Measurements from ENCODE around the gene AGGF1. TPM values are rescaled to one million over a fixed set of nuclear protein-coding genes. Genes with fewer than 3 reads are reported as not detected.

The AGGF1 gene
- polyA plus RNA-seq (2011; rRNA removed) (13.4 and 22.8 TPM in 2 replicates), polyA minus RNA-seq (2011; rRNA and poly(A)+ RNA removed) (10.8 and 14.6 TPM in 2 replicates)

- POLR2A ChIA-PET, result interaction anchor here (0.8 to 1.5 kb wide), 5 partner anchors 12 to 462 kb away, joined by 3 to 7 read pairs (median 3); partner anchors contain the start of genes WDR41 and ZBED3
- peak; percentile 77 for DNase-seq (ENCODE audit: low read depth, low spot score)
- Histone ChIP-seq H3K27me3 (ENCODE audit: control insufficient read depth, insufficient read depth, low read length) (peaks cover 6% of the 10 kb centered on the region), H3K27ac (ENCODE audit: low read depth, low read length) (peak within 1 kb of the TSS; percentile 87), H3K9me3 (ENCODE audit: control insufficient read depth, insufficient read depth, low read length) (no peaks in the 10 kb centered on the region), H3K4me3 (ENCODE audit: low read depth, low read length) (peak within 1 kb of the TSS; percentile 92)
- TF ChIP-seq CTCF (IDR thresholded peaks at IDR 0.05; ENCODE audit: low read depth, low read length), result no peak
- CTCF ChIA-PET, result interaction anchor here (0.7 to 2.1 kb wide), 8 partner anchors 9 to 464 kb away, joined by 3 to 8 read pairs (median 4); no protein-coding TSS in a partner anchor
Measured at GRCh38 chr5:77030097-77031071, at the start of gene AGGF1. Gene AGGF1 (plus strand): TSS chr5:77030404. CDS start chr5:77030767, 363 bp downstream.

GRCh38 chr5:76980518-76981144, 49.6 kb upstream of the AGGF1 start:
- Histone ChIP-seq H3K4me3 (ENCODE audit: low read depth, low read length) (no peak overlapping the region), H3K27me3 (ENCODE audit: control insufficient read depth, insufficient read depth, low read length) (peaks cover 3% of the 10 kb centered on the region), H3K9me3 (ENCODE audit: control insufficient read depth, insufficient read depth, low read length) (no peaks in the 10 kb centered on the region), H3K27ac (ENCODE audit: low read depth, low read length) (no peak overlapping the region)
- POLR2A ChIA-PET, result no interaction called here
- CTCF ChIA-PET, result no interaction called here
- DNase-seq (ENCODE audit: low read depth, low spot score), result no peak
- TF ChIP-seq CTCF (IDR thresholded peaks at IDR 0.05; ENCODE audit: low read depth, low read length), result no peak

- ChIA-PET CTCF (no interaction called here), POLR2A (no interaction called here)
- Histone ChIP-seq H3K9me3 (ENCODE audit: control insufficient read depth, insufficient read depth, low read length) (no peaks in the 10 kb centered on the region), H3K27ac (ENCODE audit: low read depth, low read length) (no peak overlapping the region), H3K27me3 (ENCODE audit: control insufficient read depth, insufficient read depth, low read length) (peaks cover 5% of the 10 kb centered on the region), H3K4me3 (ENCODE audit: low read depth, low read length) (no peak overlapping the region)
- TF ChIP-seq CTCF (IDR thresholded peaks at IDR 0.05; ENCODE audit: low read depth, low read length), result no peak
- DNase-seq (ENCODE audit: low read depth, low spot score), result no peak
Measured at GRCh38 chr5:76982450-76982849, 47.8 kb upstream of the AGGF1 start.

GRCh38 chr5:76983468-76983867, 46.7 kb upstream of the AGGF1 start:
- CTCF ChIA-PET, result no interaction called here
- POLR2A ChIA-PET, result no interaction called here

More at GRCh38 chr5:76983468-76983867, 46.7 kb upstream of the AGGF1 start:
- H3K9me3 ChIP-seq (ENCODE audit: control insufficient read depth, insufficient read depth, low read length), result no peaks in the 10 kb centered on the region
- H3K27ac ChIP-seq (ENCODE audit: low read depth, low read length), result no peak overlapping the region
- DNase-seq (ENCODE audit: low read depth, low spot score), result no peak
- no peak overlapping the region for H3K4me3 ChIP-seq (ENCODE audit: low read depth, low read length)
- TF ChIP-seq CTCF (IDR thresholded peaks at IDR 0.05; ENCODE audit: low read depth, low read length), result no peak
- peaks cover 2% of the 10 kb centered on the region for H3K27me3 ChIP-seq (ENCODE audit: control insufficient read depth, insufficient read depth, low read length)

Data from AG04450 (cell line).